Keratinocyte (primary cell): Measurements from ENCODE around the gene SLC25A42. TPM values are rescaled to one million over a fixed set of nuclear protein-coding genes. Genes with fewer than 3 reads are reported as not detected.
"Not testable (repeated sequence)": the region's sequence is repeated elsewhere in the genome, so short reads cannot be mapped to it uniquely, and the experiment has no call there.

Source experiments
- DNase-seq: peaks from one replicate; pipeline ENCODE4 v3.0.0-alpha.2; 2011; ENCODE audit warnings: low read depth, missing footprints, low spot score
- FAIRE-seq: peaks from 2 replicates; lab custom pipeline; 2011; peaks lifted over from hg19 to GRCh38; lab: Jason Lieb, UNC
- H2AFZ ChIP-seq: 2 replicates; pipeline ENCODE4 v1.6.0; 2012; ENCODE audit warnings: low read length, control low read depth, inconsistent platforms; ENCODE audit not compliant: control insufficient read depth
- H3K27ac ChIP-seq: 2 replicates; pipeline ENCODE4 v1.5.1; 2011; ENCODE audit warnings: low read length; ENCODE audit not compliant: control insufficient read depth, insufficient read depth
- H3K27me3 ChIP-seq: 3 replicates; pipeline ENCODE4 v1.6.0; 2011; ENCODE audit warnings: low read length; ENCODE audit not compliant: control insufficient read depth, insufficient read depth; ENCODE audit errors: extremely low read depth
- H3K36me3 ChIP-seq, 2 experiments: 2 replicates in 1 of 2; 3 replicates in 1 of 2; pipeline ENCODE4 v1.5.1; 2011; ENCODE audit warnings: low read length in 2 of 2, mild to moderate bottlenecking in 1 of 2; ENCODE audit not compliant: control insufficient read depth in 2 of 2, insufficient read depth in 2 of 2; ENCODE audit errors: extremely low read depth in 1 of 2
- H3K4me1 ChIP-seq: 3 replicates; pipeline ENCODE4 v1.5.1; 2011; ENCODE audit warnings: low read length; ENCODE audit not compliant: control insufficient read depth, insufficient read depth; ENCODE audit errors: extremely low read depth
- H3K4me2 ChIP-seq: 3 replicates; pipeline ENCODE4 v1.6.0; 2011; ENCODE audit warnings: low read depth, low read length; ENCODE audit not compliant: control insufficient read depth, insufficient read depth; ENCODE audit errors: extremely low read depth
- H3K4me3 ChIP-seq, 3 experiments: fragments of 200-600 bp in 1 of 3; sonication (generic) in 1 of 3; 2 replicates in 2 of 3; 3 replicates in 1 of 3; pipeline ENCODE4 v1.5.1; 2011 to 2016; ENCODE audit warnings: low read length in 3 of 3, mild to moderate bottlenecking in 3 of 3, control low read depth in 2 of 3, inconsistent platforms in 1 of 3, low read depth in 1 of 3, mixed read lengths in 1 of 3, mixed run types in 1 of 3, moderate library complexity in 1 of 3; ENCODE audit not compliant: control insufficient read depth in 2 of 3, insufficient read depth in 2 of 3; ENCODE audit errors: extremely low read depth in 1 of 3
- H3K79me2 ChIP-seq: 2 replicates; pipeline ENCODE4 v1.6.0; 2012; ENCODE audit warnings: low read length; ENCODE audit not compliant: control insufficient read depth, insufficient read depth
- H3K9ac ChIP-seq: 3 replicates; pipeline ENCODE4 v1.6.0; 2011; ENCODE audit warnings: low read length; ENCODE audit not compliant: control insufficient read depth, insufficient read depth; ENCODE audit errors: extremely low read depth
- H3K9me1 ChIP-seq: 3 replicates; pipeline ENCODE4 v1.6.0; 2011; ENCODE audit warnings: low read length; ENCODE audit not compliant: control insufficient read depth, insufficient read depth; ENCODE audit errors: extremely low read depth
- H3K9me3 ChIP-seq: 2 replicates; pipeline ENCODE4 v1.5.1; 2012; ENCODE audit warnings: low read depth, low read length; ENCODE audit not compliant: control insufficient read depth
- H4K20me1 ChIP-seq: 3 replicates; pipeline ENCODE4 v1.6.0; 2011; ENCODE audit warnings: low read length; ENCODE audit not compliant: control insufficient read depth, insufficient read depth; ENCODE audit errors: extremely low read depth
- EZH2 ChIP-seq: IDR thresholded peaks from one replicate; pipeline ENCODE4 v1.6.1; 2012; ENCODE audit warnings: inconsistent platforms, mild to moderate bottlenecking, low read length, moderate library complexity
- dilution Hi-C: fragments of 300-500 bp; cut with MboI; formaldehyde crosslinking; loops from one replicate; pipeline ENCODE4 v1.7.0; 2020; ENCODE audit warnings: low sequenced_read_pairs; ENCODE audit not compliant: extremely low pct_ligation_motif_present
- polyA plus RNA-seq, 5 experiments: library from polyadenylated mRNA; depleted of rRNA in 3 of 5; stranded (reverse) in 3 of 5; stranded (forward) in 1 of 5; unstranded in 1 of 5; fragments of >200 nt; gene quantifications; 1 replicate in 1 of 5; 2 replicates in 3 of 5; 3 replicates in 1 of 5; pipeline versions ENCODE4 v1.2.1 to v1.2.3, GENCODE V29; 2011 to 2012; ENCODE audit warnings: missing spikeins in 2 of 5, low read depth in 1 of 5, low replicate concordance in 1 of 5
- TF ChIP-seq, protein P1 (sequence below), 3 experiments: IDR thresholded peaks in 1 of 3; conservative IDR thresholded peaks in 1 of 3; optimal IDR thresholded peaks in 1 of 3; 2 replicates in 2 of 3; 3 replicates in 1 of 3; pipeline versions ENCODE3 to v1.5.1; 2011; ENCODE audit warnings: low read length in 3 of 3, mild to moderate bottlenecking in 3 of 3, moderate library complexity in 2 of 3, control low read depth in 1 of 3, inconsistent platforms in 1 of 3; ENCODE audit not compliant: insufficient read depth in 2 of 3; ENCODE audit errors: extremely low read depth in 1 of 3

Gene SLC25A42
- polyA plus RNA-seq, 1 donor (not counting 4 experiments of a cell fraction or from before 2014, with no cell fraction given) = 1.2 TPM

- Histone ChIP-seq H3K9me1 (no peaks in the 10 kb centered on the region), H3K9me3 (peaks cover 2% of the 10 kb centered on the region), H3K27me3 (no peaks in the 10 kb centered on the region), H3K4me2 (no peak overlapping the region), H3K9ac (no peak overlapping the region), H3K36me3 (no peaks in the 10 kb centered on the region), H3K79me2 (no peaks in the 10 kb centered on the region), H4K20me1 (no peaks in the 10 kb centered on the region), H3K4me1 (no peaks in the 10 kb centered on the region), H3K27ac (no peak overlapping the region), H3K4me3 (no peak overlapping the region), H2AFZ (no peak overlapping the region)
- DNase-seq (no peak), FAIRE-seq (no peak)
- no peak for TF ChIP-seq EZH2
- TF ChIP-seq, protein P1, sequence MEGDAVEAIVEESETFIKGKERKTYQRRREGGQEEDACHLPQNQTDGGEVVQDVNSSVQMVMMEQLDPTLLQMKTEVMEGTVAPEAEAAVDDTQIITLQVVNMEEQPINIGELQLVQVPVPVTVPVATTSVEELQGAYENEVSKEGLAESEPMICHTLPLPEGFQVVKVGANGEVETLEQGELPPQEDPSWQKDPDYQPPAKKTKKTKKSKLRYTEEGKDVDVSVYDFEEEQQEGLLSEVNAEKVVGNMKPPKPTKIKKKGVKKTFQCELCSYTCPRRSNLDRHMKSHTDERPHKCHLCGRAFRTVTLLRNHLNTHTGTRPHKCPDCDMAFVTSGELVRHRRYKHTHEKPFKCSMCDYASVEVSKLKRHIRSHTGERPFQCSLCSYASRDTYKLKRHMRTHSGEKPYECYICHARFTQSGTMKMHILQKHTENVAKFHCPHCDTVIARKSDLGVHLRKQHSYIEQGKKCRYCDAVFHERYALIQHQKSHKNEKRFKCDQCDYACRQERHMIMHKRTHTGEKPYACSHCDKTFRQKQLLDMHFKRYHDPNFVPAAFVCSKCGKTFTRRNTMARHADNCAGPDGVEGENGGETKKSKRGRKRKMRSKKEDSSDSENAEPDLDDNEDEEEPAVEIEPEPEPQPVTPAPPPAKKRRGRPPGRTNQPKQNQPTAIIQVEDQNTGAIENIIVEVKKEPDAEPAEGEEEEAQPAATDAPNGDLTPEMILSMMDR (optimal IDR thresholded peaks at IDR 0.05 in 1 of 3, IDR thresholded peaks at IDR 0.05 in 1 of 3, conservative IDR thresholded peaks at IDR 0.05 in 1 of 3; ENCODE audit: extremely low read depth in 1 of 3, insufficient read depth in 2 of 3, low read length in 3 of 3) = no peak
- dilution Hi-C loops = no loop called here
Measured at GRCh38 chr19:19098703-19099632, 35.2 kb downstream of the SLC25A42 start.

- Histone ChIP-seq H3K27ac (no peak overlapping the region), H3K27me3 (no peaks in the 10 kb centered on the region), H3K4me1 (no peaks in the 10 kb centered on the region), H3K4me3 (no peak overlapping the region), H4K20me1 (no peaks in the 10 kb centered on the region), H3K79me2 (no peaks in the 10 kb centered on the region), H3K4me2 (no peak overlapping the region), H3K36me3 (no peaks in the 10 kb centered on the region), H3K9me3 (peaks cover 2% of the 10 kb centered on the region), H3K9me1 (no peaks in the 10 kb centered on the region), H3K9ac (no peak overlapping the region), H2AFZ (no peak overlapping the region)
- dilution Hi-C loops = no loop called here
- TF ChIP-seq EZH2 = no peak
- TF ChIP-seq, protein P1 (optimal IDR thresholded peaks at IDR 0.05 in 1 of 3, IDR thresholded peaks at IDR 0.05 in 1 of 3, conservative IDR thresholded peaks at IDR 0.05 in 1 of 3; ENCODE audit: extremely low read depth in 1 of 3, insufficient read depth in 2 of 3, low read length in 3 of 3) = no peak
- no peak for DNase-seq
- FAIRE-seq = no peak
Measured at GRCh38 chr19:19101540-19101939, 37.7 kb downstream of the SLC25A42 start.

GRCh38 chr19:19102566-19102965 lies 38.8 kb downstream of the SLC25A42 start:
- H3K9me3 ChIP-seq, DNase-seq, H3K4me3 ChIP-seq, H3K27ac ChIP-seq, H3K9ac ChIP-seq, H3K79me2 ChIP-seq, FAIRE-seq, dilution Hi-C loops, H3K4me1 ChIP-seq, H2AFZ ChIP-seq, H4K20me1 ChIP-seq, H3K4me2 ChIP-seq, H3K9me1 ChIP-seq, H3K27me3 ChIP-seq, H3K36me3 ChIP-seq: not testable (repeated sequence)
